Measurements from ENCODE around the gene DNPEP.

DNPEP gene

DNA sequence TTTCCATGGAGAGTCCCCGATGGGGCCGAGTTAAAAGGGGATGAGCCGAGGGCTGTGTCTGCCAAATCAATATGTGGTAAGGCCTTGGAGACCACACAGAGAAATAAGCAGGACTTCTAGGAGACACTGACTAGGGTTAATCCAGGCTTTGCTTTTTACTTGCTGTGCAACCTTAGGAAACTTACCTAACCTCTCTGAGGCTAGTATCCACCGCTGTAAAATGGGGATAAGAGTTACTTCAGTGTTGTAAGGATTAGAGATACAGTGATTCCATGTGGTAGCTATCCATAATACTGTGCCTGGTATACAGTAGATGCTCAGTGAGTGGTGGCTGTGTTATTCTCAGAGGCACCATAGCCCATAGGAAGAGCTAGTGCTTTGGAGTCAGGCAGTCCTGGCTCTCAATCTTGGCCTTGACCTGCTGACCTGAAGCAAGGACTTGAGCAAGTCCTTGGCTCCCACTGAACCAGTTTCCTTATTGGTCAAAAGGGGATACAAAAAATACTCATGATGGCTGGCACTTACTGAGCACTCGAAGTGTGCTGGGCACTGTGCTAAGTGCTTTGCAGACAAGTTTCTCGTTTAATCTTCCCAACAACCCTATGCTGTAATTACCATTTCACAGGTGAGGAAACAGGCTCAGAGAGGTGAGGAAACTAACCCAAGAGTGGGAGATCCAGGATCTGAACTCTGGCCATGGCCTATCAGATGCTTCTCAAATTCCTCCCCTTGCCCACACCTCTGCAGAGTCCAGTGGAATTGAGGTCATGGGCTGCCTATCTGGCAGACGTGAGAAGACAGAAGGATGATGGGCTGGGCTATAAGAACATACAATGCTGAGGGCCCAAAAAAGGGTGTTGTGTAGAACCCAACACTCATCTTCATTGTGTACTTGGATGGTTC lies 18.5 kb upstream of the DNPEP start:
- no peak for DNase-seq (ENCODE audit: low read depth)
- TF ChIP-seq, protein P1, sequence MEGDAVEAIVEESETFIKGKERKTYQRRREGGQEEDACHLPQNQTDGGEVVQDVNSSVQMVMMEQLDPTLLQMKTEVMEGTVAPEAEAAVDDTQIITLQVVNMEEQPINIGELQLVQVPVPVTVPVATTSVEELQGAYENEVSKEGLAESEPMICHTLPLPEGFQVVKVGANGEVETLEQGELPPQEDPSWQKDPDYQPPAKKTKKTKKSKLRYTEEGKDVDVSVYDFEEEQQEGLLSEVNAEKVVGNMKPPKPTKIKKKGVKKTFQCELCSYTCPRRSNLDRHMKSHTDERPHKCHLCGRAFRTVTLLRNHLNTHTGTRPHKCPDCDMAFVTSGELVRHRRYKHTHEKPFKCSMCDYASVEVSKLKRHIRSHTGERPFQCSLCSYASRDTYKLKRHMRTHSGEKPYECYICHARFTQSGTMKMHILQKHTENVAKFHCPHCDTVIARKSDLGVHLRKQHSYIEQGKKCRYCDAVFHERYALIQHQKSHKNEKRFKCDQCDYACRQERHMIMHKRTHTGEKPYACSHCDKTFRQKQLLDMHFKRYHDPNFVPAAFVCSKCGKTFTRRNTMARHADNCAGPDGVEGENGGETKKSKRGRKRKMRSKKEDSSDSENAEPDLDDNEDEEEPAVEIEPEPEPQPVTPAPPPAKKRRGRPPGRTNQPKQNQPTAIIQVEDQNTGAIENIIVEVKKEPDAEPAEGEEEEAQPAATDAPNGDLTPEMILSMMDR (IDR thresholded peaks at IDR 0.05; ENCODE audit: insufficient read depth, low read depth, low read length, missing control alignments), result no peak
- H3K4me3 ChIP-seq (ENCODE audit: low read length), result no peak overlapping the region

GRCh38 chr2:219405451-219405850 lies 17.7 kb upstream of the DNPEP start:
- no peak for DNase-seq (ENCODE audit: low read depth)
- H3K4me3 ChIP-seq (ENCODE audit: low read length), result no peak overlapping the region
- TF ChIP-seq, protein P1 (IDR thresholded peaks at IDR 0.05; ENCODE audit: insufficient read depth, low read depth, low read length, missing control alignments), result no peak

DNA sequence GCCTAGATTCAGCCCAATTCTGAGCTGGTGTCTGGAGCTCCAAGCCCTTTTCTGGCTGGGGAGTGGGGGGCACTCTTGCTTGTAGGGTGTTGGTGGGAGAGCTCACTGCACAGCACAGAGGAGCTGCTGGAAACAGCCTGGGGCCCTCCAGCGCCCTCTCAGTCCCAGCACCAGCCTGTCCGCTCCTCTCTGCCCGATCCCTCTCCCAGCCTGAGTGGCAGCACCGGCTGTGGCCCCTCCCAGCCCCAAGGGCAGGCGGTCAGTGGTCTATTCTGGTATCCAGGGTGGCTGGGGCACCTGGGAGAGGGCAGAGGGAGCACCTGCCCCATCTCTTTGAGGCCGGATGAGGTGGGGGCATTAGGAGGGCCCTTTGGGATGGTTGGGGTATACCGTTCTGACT lies 17.2 kb upstream of the DNPEP start:
- no peak for DNase-seq (ENCODE audit: low read depth)
- no peak overlapping the region for H3K4me3 ChIP-seq (ENCODE audit: low read length)
- TF ChIP-seq, protein P1 (IDR thresholded peaks at IDR 0.05; ENCODE audit: insufficient read depth, low read depth, low read length, missing control alignments), result no peak

GRCh38 chr2:219404291-219404910 lies 16.7 kb upstream of the DNPEP start:
- no peak for DNase-seq (ENCODE audit: low read depth)
- TF ChIP-seq, protein P1 (IDR thresholded peaks at IDR 0.05; ENCODE audit: insufficient read depth, low read depth, low read length, missing control alignments), result no peak
- H3K4me3 ChIP-seq (ENCODE audit: low read length), result no peak overlapping the region

- no peak overlapping the region for H3K4me3 ChIP-seq (ENCODE audit: low read length)
- TF ChIP-seq, protein P1 (IDR thresholded peaks at IDR 0.05; ENCODE audit: insufficient read depth, low read depth, low read length, missing control alignments), result no peak
- no peak for DNase-seq (ENCODE audit: low read depth)
Observed at GRCh38 chr2:219403861-219404260, 16.1 kb upstream of the DNPEP start.

DNA sequence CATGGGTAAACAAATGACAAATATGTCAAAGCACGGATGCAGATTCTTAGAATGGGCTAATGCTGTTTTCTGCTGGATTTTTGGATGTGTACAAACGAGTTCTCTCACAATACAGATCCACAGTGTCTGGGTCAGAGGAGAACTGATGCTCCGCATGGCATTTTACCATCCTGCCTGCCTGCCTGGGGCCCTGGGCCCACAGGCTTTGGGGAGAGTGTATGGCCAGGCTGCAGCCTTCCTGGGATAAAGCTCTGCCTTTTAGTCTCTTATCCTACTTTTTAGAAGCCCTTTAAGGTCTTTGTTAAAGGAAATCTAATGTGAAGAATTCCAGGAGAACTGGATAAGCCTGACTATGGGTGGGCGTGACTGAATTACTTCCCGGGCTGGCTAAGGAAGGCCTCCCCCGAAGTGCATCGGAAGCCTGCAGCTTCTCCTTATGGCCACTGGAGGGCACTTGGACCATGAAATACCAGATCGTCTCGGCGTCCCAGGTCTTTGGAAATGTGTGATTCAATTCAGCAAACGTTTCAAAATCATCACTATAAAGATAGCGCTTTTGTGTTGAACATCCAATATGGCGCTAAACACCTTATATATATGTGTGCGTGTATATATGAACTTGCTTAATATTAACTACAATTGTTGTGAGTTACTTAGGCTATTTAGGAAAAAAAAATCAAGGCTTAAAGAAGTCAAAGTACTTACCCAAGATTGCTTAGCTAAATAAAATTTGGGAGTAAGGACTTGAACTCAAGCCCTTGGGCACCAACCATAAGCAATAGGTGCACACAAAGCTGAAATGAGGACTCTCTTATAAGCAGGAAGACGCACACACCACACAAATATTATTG lies 15.2 kb upstream of the DNPEP start:
- TF ChIP-seq, protein P1 (IDR thresholded peaks at IDR 0.05; ENCODE audit: insufficient read depth, low read depth, low read length, missing control alignments), result peak; percentile 96
- DNase-seq (ENCODE audit: low read depth), result peak; percentile 85
- no peak overlapping the region for H3K4me3 ChIP-seq (ENCODE audit: low read length)

All from epithelial cell of esophagus (primary cell).